ENCODE results near the gene ITSN2. TPM values are rescaled to one million over a fixed set of nuclear protein-coding genes. Genes with fewer than 3 reads are reported as not detected.

The ITSN2 gene
- total RNA-seq, 2 donors from 2014 or later: 42.8 to 45.7 TPM

- H3K27me3 ChIP-seq (replicated peaks; ENCODE audit: insufficient read depth): no peaks in the 10 kb centered on the region
- no peak for DNase-seq (ENCODE audit: low spot score)
- 77% methylated on average over 6 of the region's 6 CpGs for WGBS
- no peaks in the 10 kb centered on the region for H3K36me3 ChIP-seq
- TF ChIP-seq POLR2AphosphoS5 (IDR thresholded peaks at IDR 0.05): no peak
- no peak for TF ChIP-seq POLR2A (IDR thresholded peaks at IDR 0.05)
- TF ChIP-seq CTCF (IDR thresholded peaks at IDR 0.05): no peak
- no peak overlapping the region for H3K4me3 ChIP-seq
- H3K4me1 ChIP-seq (replicated peaks): no peaks in the 10 kb centered on the region
- H3K27ac ChIP-seq: no peak overlapping the region
- H3K9me3 ChIP-seq: no peaks in the 10 kb centered on the region
- intact Hi-C loops (cut with DNase I): no loop called here
Observed at GRCh38 chr2:24222946-24223345, 137.4 kb downstream of the ITSN2 start.

- 89% methylated on average over 6 of the region's 6 CpGs for WGBS
- intact Hi-C loops (cut with DNase I): no loop called here
- no peak overlapping the region for H3K4me3 ChIP-seq
- H3K9me3 ChIP-seq: no peaks in the 10 kb centered on the region
- H3K27ac ChIP-seq: no peak overlapping the region
- no peak for TF ChIP-seq POLR2AphosphoS5 (IDR thresholded peaks at IDR 0.05)
- TF ChIP-seq POLR2A (IDR thresholded peaks at IDR 0.05): no peak
- TF ChIP-seq CTCF (IDR thresholded peaks at IDR 0.05): no peak
- H3K4me1 ChIP-seq (replicated peaks): no peaks in the 10 kb centered on the region
- no peaks in the 10 kb centered on the region for H3K36me3 ChIP-seq
- DNase-seq (ENCODE audit: low spot score): no peak
- H3K27me3 ChIP-seq (replicated peaks; ENCODE audit: insufficient read depth): no peaks in the 10 kb centered on the region
Observed at GRCh38 chr2:24221343-24222050, 138.8 kb downstream of the ITSN2 start.

- intact Hi-C loops (cut with DNase I): no loop called here
- Histone ChIP-seq H3K36me3 (no peaks in the 10 kb centered on the region), H3K4me1 (replicated peaks) (no peaks in the 10 kb centered on the region), H3K27me3 (replicated peaks; ENCODE audit: insufficient read depth) (no peaks in the 10 kb centered on the region), H3K27ac (no peak overlapping the region), H3K9me3 (no peaks in the 10 kb centered on the region), H3K4me3 (no peak overlapping the region)
- DNase-seq (ENCODE audit: low spot score): no peak
- TF ChIP-seq CTCF (IDR thresholded peaks at IDR 0.05) (no peak), POLR2AphosphoS5 (IDR thresholded peaks at IDR 0.05) (no peak), POLR2A (IDR thresholded peaks at IDR 0.05) (no peak)
- WGBS: 90% methylated on average over 20 of the region's 20 CpGs
Observed at GRCh38 chr2:24220554-24221291, 139.6 kb downstream of the ITSN2 start.

GRCh38 chr2:24214880-24215279 lies 145.5 kb downstream of the ITSN2 start:
- Histone ChIP-seq H3K9me3 (no peaks in the 10 kb centered on the region), H3K4me1 (replicated peaks) (no peaks in the 10 kb centered on the region), H3K27ac (no peak overlapping the region), H3K27me3 (replicated peaks; ENCODE audit: insufficient read depth) (no peaks in the 10 kb centered on the region), H3K36me3 (no peaks in the 10 kb centered on the region), H3K4me3 (no peak overlapping the region)
- WGBS: 95% methylated on average over 3 of the region's 3 CpGs
- intact Hi-C loops (cut with DNase I): no loop called here
- no peak for TF ChIP-seq POLR2A (IDR thresholded peaks at IDR 0.05)
- TF ChIP-seq POLR2AphosphoS5 (IDR thresholded peaks at IDR 0.05): no peak
- no peak for DNase-seq (ENCODE audit: low spot score)

GRCh38 chr2:24211408-24211807 lies 148.9 kb downstream of the ITSN2 start:
- 78% methylated on average over 7 of the region's 7 CpGs for WGBS
- Histone ChIP-seq H3K36me3 (peaks cover 5 to 8% of the 10 kb centered on the region in 2 donors), H3K27me3 (replicated peaks; ENCODE audit: insufficient read depth) (no peaks in the 10 kb centered on the region), H3K9me3 (no peaks in the 10 kb centered on the region), H3K4me1 (replicated peaks) (no peaks in the 10 kb centered on the region), H3K4me3 (no peak overlapping the region), H3K27ac (no peak overlapping the region)
- TF ChIP-seq POLR2AphosphoS5 (IDR thresholded peaks at IDR 0.05) (no peak), CTCF (IDR thresholded peaks at IDR 0.05) (no peak), POLR2A (IDR thresholded peaks at IDR 0.05) (no peak)
- intact Hi-C loops (cut with DNase I): no loop called here
- no peak for DNase-seq (ENCODE audit: low spot score)
